Measurements from ENCODE around the gene MAGEB18. TPM values are rescaled to one million over a fixed set of nuclear protein-coding genes. Genes with fewer than 3 reads are reported as not detected.

The MAGEB18 gene
- not detected in 2 replicates for total RNA-seq

DNA sequence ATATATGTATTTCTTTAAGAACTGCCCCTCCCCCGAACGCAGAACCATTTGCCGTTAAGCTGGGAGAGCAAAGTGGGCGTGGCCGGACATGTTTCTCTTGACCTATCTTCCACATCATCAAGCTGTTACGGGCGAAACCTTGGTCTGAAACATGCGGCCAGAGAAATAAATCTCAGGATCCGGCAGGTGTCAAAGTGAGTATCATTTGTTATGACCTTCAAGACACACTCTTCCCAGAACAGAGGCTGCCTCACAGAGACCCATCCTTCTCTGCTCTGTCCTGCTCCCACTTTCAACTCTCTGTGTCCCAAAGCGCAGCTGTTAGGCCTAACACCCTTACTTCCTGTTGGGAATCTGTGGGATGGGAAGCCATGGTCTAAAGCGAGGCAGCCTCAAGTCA, at the start of gene MAGEB18:
Gene MAGEB18, plus strand, starts transcription at position 70 of the 400 bp plus-strand sequence. CDS start 643 bp downstream, outside the sequence.
- DNase-seq (ENCODE audit: extremely low read depth, low read depth, low spot score): no peak

DNA sequence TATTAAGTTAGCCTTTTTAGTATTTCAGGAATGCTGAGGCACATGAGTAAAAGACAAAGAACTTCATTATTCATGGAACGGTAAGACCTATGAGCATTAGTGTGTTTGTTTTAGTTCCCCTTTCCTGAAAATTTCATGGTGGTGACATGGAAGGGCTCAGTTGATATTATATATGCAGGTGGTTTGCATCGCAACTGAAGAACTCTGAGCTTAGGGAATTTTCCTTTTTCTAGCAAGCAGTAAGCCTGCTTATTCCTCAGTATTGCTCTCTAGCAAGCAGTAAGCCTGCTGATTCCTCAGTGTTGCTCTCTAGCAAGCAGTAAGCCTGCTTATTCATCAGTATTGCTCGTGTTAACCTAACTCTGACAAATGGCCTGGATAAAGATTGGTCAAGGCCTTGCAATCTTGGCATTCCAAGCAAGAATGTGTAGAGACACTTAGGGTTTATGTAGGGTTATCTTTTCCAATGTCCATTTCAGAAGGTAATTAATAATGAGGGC, 37.7 kb upstream of the MAGEB18 start:
- no peak for DNase-seq (ENCODE audit: extremely low read depth, low read depth, low spot score)

DNA sequence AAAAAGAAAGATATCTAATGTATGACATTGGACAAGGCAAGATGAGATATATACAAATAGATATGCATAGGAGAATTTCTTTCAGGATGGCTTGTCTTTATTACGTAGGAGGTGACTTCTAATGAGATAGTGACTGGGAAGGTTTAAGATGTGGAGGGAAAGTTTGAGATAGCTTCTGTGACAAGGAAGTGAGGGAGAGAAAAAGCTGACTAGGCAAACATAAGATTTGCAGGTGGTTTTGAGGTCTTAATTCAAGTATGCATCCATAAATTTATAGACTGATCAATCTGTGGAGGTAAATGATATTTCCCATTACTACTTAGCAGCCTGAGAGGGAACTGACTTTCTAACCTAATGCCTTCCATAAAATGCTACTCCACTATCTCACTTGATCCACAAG, 29.0 kb upstream of the MAGEB18 start:
- DNase-seq (ENCODE audit: extremely low read depth, low read depth, low spot score): no peak

DNA sequence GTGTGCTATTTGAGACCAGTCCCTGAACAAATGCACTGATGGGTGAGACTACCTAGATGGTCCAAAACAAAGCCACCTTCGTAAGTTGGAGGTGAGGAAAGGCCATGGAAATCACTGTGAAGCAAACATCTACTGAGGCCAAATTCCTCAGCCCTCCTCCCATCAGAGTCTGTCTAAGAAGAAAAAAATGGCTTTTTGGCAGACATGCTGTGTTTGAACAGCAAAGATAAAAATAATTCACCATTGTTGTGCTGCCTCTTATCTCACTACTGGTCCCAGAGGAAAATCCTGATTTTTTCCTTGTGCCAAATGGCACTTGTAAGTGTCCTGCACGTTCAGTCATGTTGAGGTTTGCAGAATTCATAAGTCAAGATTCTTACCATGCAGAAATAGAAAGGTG, 7.9 kb downstream of the MAGEB18 start:
- no peak for DNase-seq (ENCODE audit: extremely low read depth, low read depth, low spot score)

DNA sequence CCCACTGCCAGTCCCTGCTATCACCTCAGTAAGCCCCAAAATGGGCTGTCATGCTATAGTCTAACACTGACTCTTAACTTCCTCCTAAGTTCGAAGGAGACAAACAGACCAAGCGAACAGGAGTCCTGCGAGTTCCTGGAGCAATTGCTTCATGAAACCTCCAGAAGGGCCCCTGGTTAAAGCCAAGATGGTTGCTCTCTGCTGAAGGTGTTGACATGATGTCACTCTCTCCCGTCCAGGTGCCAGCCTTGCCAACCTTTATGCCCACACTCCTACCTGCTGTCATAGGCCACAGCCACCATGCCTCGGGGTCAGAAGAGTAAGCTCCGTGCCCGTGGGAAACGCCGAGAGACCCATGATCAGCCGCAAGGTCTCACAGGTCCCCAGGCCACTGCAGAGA, 22.2 kb downstream of the MAGEB18 start, which contains the start of gene MAGEB6B:
Gene MAGEB6B, plus strand, starts transcription at position 301 of the 400 bp plus-strand sequence. Its CDS starts 0 bp downstream, at position 301.
- DNase-seq (ENCODE audit: extremely low read depth, low read depth, low spot score): no peak

Other genes starting within 250 kb of the MAGEB18 start
- not detected in 2 replicates for gene MAGEB6B, start 22.3 kb downstream of the MAGEB18 start, total RNA-seq
- gene MAGEB6, start 54.1 kb downstream of the MAGEB18 start, total RNA-seq: not detected in 2 replicates
- not detected in 2 replicates for gene MAGEB5, start 77.8 kb downstream of the MAGEB18 start, total RNA-seq